OCI-LY3 (cell line): ENCODE results near the gene AHSG.

Experiments
- H2AFZ ChIP-seq: fragments of 200-600, 300-600 bp; shearing (Covaris generic); 2 replicates; pipeline ENCODE4 v1.6.0; 2014; ENCODE audit warnings: antibody characterized with exemption, low read depth, low read length
- H3K27ac ChIP-seq: fragments of 200-600, 300-600 bp; sonication (generic); 2 replicates; pipeline ENCODE4 v1.5.1; 2014; ENCODE audit warnings: mild to moderate bottlenecking, low read length, moderate library complexity, mixed read lengths
- H3K27me3 ChIP-seq: fragments of 200-600, 300-600 bp; sonication (generic); 2 replicates; pipeline ENCODE4 v1.6.1; 2014; ENCODE audit warnings: low read depth, low read length, mixed read lengths
- H3K36me3 ChIP-seq: fragments of 200-600, 300-600 bp; sonication (generic); replicated peaks from 2 replicates; pipeline ENCODE3; 2014; ENCODE audit warnings: low read depth, low read length, mixed read lengths
- H3K4me1 ChIP-seq: fragments of 300-600, 200-600 bp; sonication (generic); 2 replicates; pipeline ENCODE4 v1.6.1; 2014; ENCODE audit warnings: low read length, mixed read lengths
- H3K4me2 ChIP-seq: fragments of 200-600, 300-600 bp; sonication (generic); 2 replicates; pipeline ENCODE4 v1.6.1; 2014; ENCODE audit warnings: low read length, mixed read lengths
- H3K4me3 ChIP-seq: fragments of 300-600, 200-600 bp; sonication (generic); 2 replicates; pipeline ENCODE4 v1.5.1; 2014; ENCODE audit warnings: antibody characterized with exemption, mild to moderate bottlenecking, low read length, moderate library complexity
- H3K79me2 ChIP-seq: fragments of 300-600, 200-600 bp; shearing (Covaris generic); 2 replicates; pipeline ENCODE4 v1.6.1; 2014; ENCODE audit warnings: mild to moderate bottlenecking, low read length, mixed read lengths
- H3K9ac ChIP-seq: fragments of 300-600, 200-600 bp; shearing (Covaris generic); 2 replicates; pipeline ENCODE4 v1.6.0; 2014; ENCODE audit warnings: mild to moderate bottlenecking, low read length, moderate library complexity
- H3K9me3 ChIP-seq: fragments of 200-600, 300-600 bp; shearing (Covaris generic); 2 replicates; pipeline ENCODE4 v1.6.1; 2014; ENCODE audit warnings: low read length, mixed read lengths; ENCODE audit not compliant: insufficient read depth
- H4K20me1 ChIP-seq: fragments of 200-600, 300-600 bp; sonication (generic); 2 replicates; pipeline ENCODE4 v1.6.1; 2016; ENCODE audit warnings: low read length, mixed read lengths; ENCODE audit not compliant: insufficient read depth
- EZH2phosphoT487 ChIP-seq: fragments of 200-600 bp; shearing (Covaris generic); IDR thresholded peaks from 2 replicates; pipeline ENCODE4 v1.6.1; 2018; ENCODE audit warnings: antibody characterized with exemption, mixed run types, low read depth
- TF ChIP-seq, protein P1 (sequence below): fragments of 200-600, 300-600 bp; sonication (generic); IDR thresholded peaks from 2 replicates; pipeline ENCODE4 v1.5.1; 2014; ENCODE audit warnings: antibody characterized with exemption, low read length, low read depth

Gene AHSG, protein sequence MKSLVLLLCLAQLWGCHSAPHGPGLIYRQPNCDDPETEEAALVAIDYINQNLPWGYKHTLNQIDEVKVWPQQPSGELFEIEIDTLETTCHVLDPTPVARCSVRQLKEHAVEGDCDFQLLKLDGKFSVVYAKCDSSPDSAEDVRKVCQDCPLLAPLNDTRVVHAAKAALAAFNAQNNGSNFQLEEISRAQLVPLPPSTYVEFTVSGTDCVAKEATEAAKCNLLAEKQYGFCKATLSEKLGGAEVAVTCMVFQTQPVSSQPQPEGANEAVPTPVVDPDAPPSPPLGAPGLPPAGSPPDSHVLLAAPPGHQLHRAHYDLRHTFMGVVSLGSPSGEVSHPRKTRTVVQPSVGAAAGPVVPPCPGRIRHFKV

DNA sequence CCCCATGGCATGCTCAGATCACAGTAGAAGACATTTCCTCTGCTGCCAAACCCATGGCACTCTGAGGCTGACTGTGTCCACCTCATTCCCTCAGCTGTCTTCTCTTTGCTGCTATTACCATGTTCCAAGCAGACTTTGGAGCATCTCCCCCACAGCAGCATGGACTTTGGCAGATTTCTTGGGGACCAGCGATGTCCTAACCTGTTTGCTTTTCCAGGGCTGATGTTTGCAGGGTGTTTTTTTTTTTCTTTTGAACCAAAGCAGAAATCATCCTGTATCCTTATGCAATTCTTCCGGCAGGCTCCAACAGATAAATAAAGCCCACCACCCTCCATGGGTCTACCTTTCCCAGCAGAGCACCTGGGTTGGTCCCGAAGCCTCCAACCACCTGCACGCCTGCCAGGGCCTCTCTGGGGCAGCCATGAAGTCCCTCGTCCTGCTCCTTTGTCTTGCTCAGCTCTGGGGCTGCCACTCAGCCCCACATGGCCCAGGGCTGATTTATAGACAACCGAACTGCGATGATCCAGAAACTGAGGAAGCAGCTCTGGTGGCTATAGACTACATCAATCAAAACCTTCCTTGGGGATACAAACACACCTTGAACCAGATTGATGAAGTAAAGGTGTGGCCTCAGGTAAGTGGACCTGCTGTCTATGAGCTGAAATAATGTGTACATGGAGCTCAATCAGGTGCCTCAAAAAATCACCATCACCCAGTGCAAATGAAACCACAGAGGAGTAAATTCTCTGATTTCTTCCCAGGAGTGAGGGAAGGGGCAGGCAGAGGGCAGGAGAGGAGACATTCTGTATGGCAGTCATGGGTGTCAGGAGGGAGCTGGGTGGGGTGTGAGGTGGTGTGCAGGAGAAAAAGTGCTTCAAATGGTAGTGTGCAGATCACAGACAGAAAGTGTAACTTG lies at the start of gene AHSG:
AHSG (plus strand) TSS at position 340 of the 916 bp plus-strand sequence; CDS start at position 422, 82 bp downstream.
- H3K27ac ChIP-seq = no peak within 1 kb of the TSS
- no peak within 1 kb of the TSS for H2AFZ ChIP-seq

DNA sequence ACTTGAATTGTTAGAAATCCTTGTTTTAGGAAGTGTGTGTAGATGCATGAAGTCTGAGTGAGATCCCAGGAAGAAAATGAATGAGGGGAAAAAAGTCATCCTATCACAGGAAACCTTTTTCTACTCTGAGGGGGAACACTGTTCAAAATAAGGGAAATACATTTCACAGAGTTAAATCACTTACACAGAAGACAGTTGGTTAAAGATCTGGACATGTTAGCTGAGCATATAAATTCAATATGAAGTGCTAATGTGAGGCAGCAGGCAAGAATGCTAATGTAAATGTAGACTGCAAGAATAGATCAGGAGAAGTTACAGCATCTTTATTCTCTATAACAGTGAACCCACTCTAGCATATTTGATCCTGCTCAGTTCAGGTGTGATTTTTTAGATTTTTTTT lies 48.3 kb upstream of the AHSG start:
- Histone ChIP-seq H3K4me3 (no peak overlapping the region), H3K9me3 (no peaks in the 10 kb centered on the region), H3K4me1 (peaks cover 10% of the 10 kb centered on the region), H3K4me2 (no peak overlapping the region), H3K9ac (no peak overlapping the region), H4K20me1 (no peaks in the 10 kb centered on the region), H2AFZ (no peak overlapping the region), H3K27me3 (no peaks in the 10 kb centered on the region), H3K79me2 (peaks cover 33% of the 10 kb centered on the region), H3K27ac (no peak overlapping the region), H3K36me3 (peaks cover 8% of the 10 kb centered on the region)
- TF ChIP-seq, protein P1, sequence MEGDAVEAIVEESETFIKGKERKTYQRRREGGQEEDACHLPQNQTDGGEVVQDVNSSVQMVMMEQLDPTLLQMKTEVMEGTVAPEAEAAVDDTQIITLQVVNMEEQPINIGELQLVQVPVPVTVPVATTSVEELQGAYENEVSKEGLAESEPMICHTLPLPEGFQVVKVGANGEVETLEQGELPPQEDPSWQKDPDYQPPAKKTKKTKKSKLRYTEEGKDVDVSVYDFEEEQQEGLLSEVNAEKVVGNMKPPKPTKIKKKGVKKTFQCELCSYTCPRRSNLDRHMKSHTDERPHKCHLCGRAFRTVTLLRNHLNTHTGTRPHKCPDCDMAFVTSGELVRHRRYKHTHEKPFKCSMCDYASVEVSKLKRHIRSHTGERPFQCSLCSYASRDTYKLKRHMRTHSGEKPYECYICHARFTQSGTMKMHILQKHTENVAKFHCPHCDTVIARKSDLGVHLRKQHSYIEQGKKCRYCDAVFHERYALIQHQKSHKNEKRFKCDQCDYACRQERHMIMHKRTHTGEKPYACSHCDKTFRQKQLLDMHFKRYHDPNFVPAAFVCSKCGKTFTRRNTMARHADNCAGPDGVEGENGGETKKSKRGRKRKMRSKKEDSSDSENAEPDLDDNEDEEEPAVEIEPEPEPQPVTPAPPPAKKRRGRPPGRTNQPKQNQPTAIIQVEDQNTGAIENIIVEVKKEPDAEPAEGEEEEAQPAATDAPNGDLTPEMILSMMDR = no peak
- no peak for TF ChIP-seq EZH2phosphoT487

More for the DNA sequence above, at the start of gene AHSG:
- no peak within 1 kb of the TSS for H3K4me3 ChIP-seq
- no peaks in the 10 kb centered on the region for H3K36me3 ChIP-seq
- H3K79me2 ChIP-seq = no peaks in the 10 kb centered on the region
- no peak within 1 kb of the TSS for H3K9ac ChIP-seq
- H3K27me3 ChIP-seq = peaks cover 29% of the 10 kb centered on the region
- peaks cover 17% of the 10 kb centered on the region for H3K4me1 ChIP-seq
- TF ChIP-seq EZH2phosphoT487 = no peak
- TF ChIP-seq, protein P1 = no peak
- H3K4me2 ChIP-seq = peak within 1 kb of the TSS; percentile 96; the same call in 1 of the 2 replicates
- H3K9me3 ChIP-seq = no peaks in the 10 kb centered on the region
- H4K20me1 ChIP-seq = no peaks in the 10 kb centered on the region

DNA sequence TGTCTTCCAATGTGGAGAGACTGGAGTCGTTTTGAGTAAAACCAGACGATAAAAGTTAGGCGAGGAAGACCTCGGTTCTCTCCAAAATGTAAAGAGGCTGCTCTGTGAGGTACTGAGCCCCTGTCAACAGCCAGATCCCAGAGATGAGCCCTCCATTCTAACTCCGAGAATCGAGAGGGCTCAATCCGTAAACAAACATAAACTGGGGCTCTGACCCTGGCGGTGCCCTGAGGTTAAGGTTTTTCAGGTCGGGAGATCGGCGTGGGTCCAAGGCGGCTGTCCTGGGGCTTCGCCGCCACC lies 46.1 kb upstream of the AHSG start:
- H3K27ac ChIP-seq = peak overlapping the region; percentile 45
- TF ChIP-seq EZH2phosphoT487 = no peak
- TF ChIP-seq, protein P1 = no peak
- H3K79me2 ChIP-seq = peaks cover 45% of the 10 kb centered on the region

More for the DNA sequence above, 46.1 kb upstream of the AHSG start:
- Histone ChIP-seq H3K4me3 (peak overlapping the region; percentile 92), H3K27me3 (no peaks in the 10 kb centered on the region), H2AFZ (peak overlapping the region; percentile 60; the same call in 1 of the 2 replicates), H4K20me1 (no peaks in the 10 kb centered on the region), H3K4me1 (peaks cover 15% of the 10 kb centered on the region), H3K9ac (peak overlapping the region; percentile 89), H3K9me3 (no peaks in the 10 kb centered on the region), H3K36me3 (peaks cover 8% of the 10 kb centered on the region), H3K4me2 (peak overlapping the region; percentile 79)
